Right lobe of liver (tissue), 6 donors: Measurements from ENCODE around the gene CHMP1B. TPM values are rescaled to one million over a fixed set of nuclear protein-coding genes. Genes with fewer than 3 reads are reported as not detected.

Source experiments
- ATAC-seq, 4 donors: fragments of 200-7000 bp; cut with Tn5 transposase; one replicate each; pipeline ENCODE4 v1.9.1; 2020; ENCODE audit warnings: mild to moderate bottlenecking in 4 of 4, moderate library complexity in 4 of 4
- DNase-seq, 3 donors: peaks; one replicate each; pipeline ENCODE4 v3.0.0-alpha.2; 2020
- H3K27ac ChIP-seq, 3 donors: fragments of 200-600 bp; one replicate each; pipeline ENCODE4 v1.8.0; 2022
- H3K27me3 ChIP-seq, 2 donors: fragments of 200-600 bp; one replicate each; pipeline ENCODE4 v1.8.0; 2022
- H3K36me3 ChIP-seq, 4 donors: fragments of 200-600 bp; sonication (generic) in 1 of 4; one replicate each; pipeline versions ENCODE4 v1.5.1 to v1.8.0; 2017 to 2022; ENCODE audit warnings: control low read depth in 1 of 4
- H3K4me1 ChIP-seq, 4 donors: fragments of 200-600 bp; sonication (generic) in 1 of 4; one replicate each; pipeline versions ENCODE4 v1.5.1 to v1.8.0; 2017 to 2022; ENCODE audit warnings: control low read depth in 1 of 4
- H3K4me3 ChIP-seq, 3 donors: fragments of 200-600 bp; one replicate each; pipeline ENCODE4 v1.8.0; 2022
- H3K9me3 ChIP-seq, 4 donors: fragments of 200-600 bp; sonication (generic) in 1 of 4; one replicate each; pipeline versions ENCODE4 v1.5.1 to v1.8.0; 2017 to 2022; ENCODE audit warnings: control low read depth in 1 of 4
- CTCF ChIP-seq, 4 donors: fragments of 200-600 bp in 3 of 4; fragments of 450-650 bp in 1 of 4; IDR thresholded peaks; one replicate each; pipeline versions ENCODE4 v1.5.1 to v1.8.0; 2016 to 2022; ENCODE audit warnings: antibody characterized with exemption in 4 of 4, mild to moderate bottlenecking in 2 of 4
- POLR2A ChIP-seq: fragments of 450-650 bp; IDR thresholded peaks from one replicate; pipeline ENCODE4 v1.6.1; 2017; ENCODE audit warnings: antibody characterized with exemption, mild to moderate bottlenecking
- WGBS: methylation state at CpG from one replicate; pipeline ENCODE4 v1.1.6; 2018; ENCODE audit warnings: low coverage, low lambda C conversion rate; ENCODE audit not compliant: insufficient coverage; ENCODE audit errors: missing lambda C conversion rate; 5-methylcytosine and 5-hydroxymethylcytosine counted together
- intact Hi-C, 2 donors: fragments of 100-400 bp; cut with DNase I; formaldehyde crosslinking; loops; one replicate each; pipeline versions ENCODE4 v1.11.2 to v1.14.1; 2022
- total RNA-seq, 6 experiments: library from RNA; depleted of rRNA in 2 of 6; stranded (reverse); fragments of >200 nt in 2 of 6; fragmentation: NEBNext Ultra II Directional in 3 of 6; extraction: Animal tissue kit (Norgen Biotek cat#: 25700) in 3 of 6; gene quantifications; one replicate each; pipeline versions ENCODE4 v1.1.0 to v1.2.4, GENCODE V29; 2016 to 2023
- donor health status: DM: no; HTN: yes; CAD: no.
- donor health status: DM: no; HTN: no; CAD: no.
- donor health status: DM: no; HTN: no; CAD: no.
- donor health status: DM: no; HTN: yes; CAD: no.
- donor health status: DM: no; HTN: yes; CAD: no.

The CHMP1B gene
- total RNA-seq, 6 experiments from 2014 or later: 13.5 to 22.4 (median 18.2) TPM

GRCh38 chr18:11861583-11862288 is 10.5 kb downstream of the CHMP1B start:
- intact Hi-C loops: no loop called here
- peaks cover 0 to 3% (median 0%) of the 10 kb centered on the region in 4 donors for H3K4me1 ChIP-seq
- H3K27ac ChIP-seq: no peak overlapping the region
- WGBS: 81% methylated on average over 12 of the region's 20 CpGs
- ATAC-seq (no peak), DNase-seq (no peak)
- H3K27me3 ChIP-seq: no peaks in the 10 kb centered on the region
- H3K4me3 ChIP-seq: no peak overlapping the region
- H3K9me3 ChIP-seq: no peaks in the 10 kb centered on the region
- no peaks in the 10 kb centered on the region for H3K36me3 ChIP-seq
- TF ChIP-seq CTCF (IDR thresholded peaks at IDR 0.05) (no peak), POLR2A (no peak)

DNA sequence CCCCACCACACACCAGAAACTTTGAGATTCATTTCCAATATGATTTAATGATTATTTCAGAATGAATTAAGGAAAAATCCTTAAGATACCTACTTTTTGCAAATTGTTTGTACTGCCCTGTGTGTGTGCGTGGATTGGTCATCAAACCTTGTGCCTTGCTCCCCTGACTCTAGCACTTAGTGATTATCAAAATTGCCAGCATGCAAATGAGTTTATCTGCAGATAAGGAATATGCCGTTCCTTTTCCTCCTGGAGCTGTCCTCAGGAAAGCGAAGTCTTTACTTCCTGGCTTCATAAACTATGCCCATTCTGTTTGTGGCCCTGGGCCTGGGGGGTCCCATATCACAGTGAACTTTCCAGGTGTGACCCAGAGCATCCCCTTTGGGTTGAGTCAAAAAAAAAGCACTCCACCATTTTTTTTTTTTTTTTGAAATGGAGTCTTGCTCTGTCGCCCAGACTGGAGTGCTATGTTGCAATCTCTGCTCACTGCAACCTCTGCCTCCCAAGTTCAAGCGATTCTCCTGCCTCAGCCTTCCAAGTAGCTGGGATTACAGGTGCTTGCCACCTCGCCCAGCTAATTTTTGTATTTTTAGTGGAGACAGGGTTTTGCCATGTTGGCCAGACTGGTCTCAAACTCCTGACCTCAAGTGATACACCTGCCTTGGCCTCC is 11.4 kb downstream of the CHMP1B start:
- Histone ChIP-seq H3K4me1 (no peaks in the 10 kb centered on the region), H3K27ac (no peak overlapping the region), H3K9me3 (no peaks in the 10 kb centered on the region), H3K27me3 (no peaks in the 10 kb centered on the region), H3K36me3 (no peaks in the 10 kb centered on the region), H3K4me3 (no peak overlapping the region)
- 68% methylated on average over 6 of the region's 6 CpGs for WGBS
- ATAC-seq (no peak), DNase-seq (no peak)
- TF ChIP-seq POLR2A: no peak
- TF ChIP-seq CTCF (IDR thresholded peaks at IDR 0.05): no peak
- intact Hi-C loops: no loop called here

DNA sequence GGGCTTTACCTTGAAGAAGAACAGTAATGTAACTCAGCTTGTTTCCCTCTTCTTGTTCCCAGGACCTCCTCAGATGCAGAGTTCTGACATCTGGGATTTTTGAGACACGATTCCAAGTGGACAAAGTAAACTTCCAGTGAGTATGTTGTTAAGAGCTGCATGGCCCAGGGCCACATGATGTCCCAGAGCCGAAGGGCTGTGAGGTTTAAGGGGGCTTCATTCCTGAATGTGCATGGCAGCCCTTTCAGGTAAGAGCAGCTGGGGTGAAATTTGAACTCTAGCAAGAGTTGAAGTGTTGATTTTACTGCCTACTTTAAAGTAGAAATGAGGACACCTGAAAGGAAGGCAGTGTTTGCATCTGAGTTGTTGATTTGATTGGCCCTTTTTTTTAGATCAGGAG is 13.3 kb downstream of the CHMP1B start:
- no peaks in the 10 kb centered on the region for H3K36me3 ChIP-seq
- H3K4me3 ChIP-seq: no peak overlapping the region
- H3K27me3 ChIP-seq: no peaks in the 10 kb centered on the region
- no peak for TF ChIP-seq POLR2A
- TF ChIP-seq CTCF (IDR thresholded peaks at IDR 0.05): no peak
- ATAC-seq (no peak), DNase-seq (no peak)
- H3K9me3 ChIP-seq: no peaks in the 10 kb centered on the region
- intact Hi-C loops: no loop called here
- no peak overlapping the region for H3K27ac ChIP-seq
- no peaks in the 10 kb centered on the region for H3K4me1 ChIP-seq
- WGBS: 65% methylated on average over 2 of the region's 2 CpGs

DNA sequence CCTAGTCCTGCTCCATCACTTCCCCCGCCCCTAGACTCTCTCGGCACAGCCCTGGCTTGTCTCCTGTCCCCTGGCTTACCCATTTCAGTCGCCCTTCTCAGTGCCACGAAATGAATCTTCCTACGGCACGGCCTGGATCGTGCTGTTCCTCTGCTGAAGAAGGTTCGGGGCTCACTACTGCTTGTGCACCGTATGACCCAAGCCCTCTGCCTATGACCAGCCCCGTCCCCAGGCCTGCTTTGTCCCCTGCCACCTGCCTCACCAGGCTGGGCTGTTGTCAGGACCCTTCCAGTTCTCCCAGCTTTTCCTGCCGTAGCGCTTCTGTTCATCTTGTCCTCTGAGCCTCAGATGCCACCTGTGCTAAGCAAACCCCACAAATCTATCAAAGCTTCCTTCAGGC is 13.9 kb downstream of the CHMP1B start:
- ATAC-seq: no peak
- intact Hi-C loops: no loop called here
- Histone ChIP-seq H3K27me3 (no peaks in the 10 kb centered on the region), H3K27ac (no peak overlapping the region), H3K9me3 (no peaks in the 10 kb centered on the region), H3K4me1 (no peaks in the 10 kb centered on the region), H3K4me3 (no peak overlapping the region), H3K36me3 (no peaks in the 10 kb centered on the region)
- WGBS: 83% methylated on average over 10 of the region's 12 CpGs
- no peak for DNase-seq
- TF ChIP-seq POLR2A (no peak), CTCF (IDR thresholded peaks at IDR 0.05) (no peak)
